Astrocyte (in vitro differentiated cells and primary cell): Measurements from ENCODE around the gene CMTM8. TPM values are rescaled to one million over a fixed set of nuclear protein-coding genes. Genes with fewer than 3 reads are reported as not detected.

ENCODE experiments used
- DNase-seq: peaks from one replicate; pipeline ENCODE4 v3.0.0-alpha.2; 2010; ENCODE audit warnings: low read depth
- FAIRE-seq: peaks from 2 replicates; lab custom pipeline; 2011; peaks lifted over from hg19 to GRCh38; lab: Jason Lieb, UNC
- H2AFZ ChIP-seq: 2 replicates; pipeline ENCODE4 v1.6.0; 2012; ENCODE audit warnings: low read depth, low read length, inconsistent platforms
- H3K27ac ChIP-seq: 2 replicates; pipeline ENCODE4 v1.5.1; 2011; ENCODE audit warnings: low read depth, low read length, inconsistent platforms
- H3K27me3 ChIP-seq: 2 replicates; pipeline ENCODE4 v1.6.0; 2011; ENCODE audit warnings: low read length, inconsistent platforms; ENCODE audit not compliant: insufficient read depth
- H3K36me3 ChIP-seq: 2 replicates; pipeline ENCODE4 v1.5.1; 2011; ENCODE audit warnings: low read length, inconsistent platforms; ENCODE audit not compliant: insufficient read depth
- H3K4me1 ChIP-seq: 2 replicates; pipeline ENCODE4 v1.5.1; 2011; ENCODE audit warnings: low read length, inconsistent platforms; ENCODE audit not compliant: insufficient read depth
- H3K4me2 ChIP-seq: 2 replicates; pipeline ENCODE4 v1.6.0; 2012; ENCODE audit warnings: low read length, inconsistent platforms
- H3K4me3 ChIP-seq: 2 replicates; pipeline ENCODE4 v1.5.1; 2011; ENCODE audit warnings: low read depth, mild to moderate bottlenecking, low read length, inconsistent platforms; ENCODE audit not compliant: insufficient read depth
- H3K79me2 ChIP-seq: 2 replicates; pipeline ENCODE4 v1.6.0; 2012; ENCODE audit warnings: mild to moderate bottlenecking, low read length, inconsistent platforms; ENCODE audit not compliant: insufficient read depth
- H3K9ac ChIP-seq: 2 replicates; pipeline ENCODE4 v1.6.0; 2012; ENCODE audit warnings: mild to moderate bottlenecking, low read length, inconsistent platforms
- H3K9me3 ChIP-seq: 2 replicates; pipeline ENCODE4 v1.5.1; 2012; ENCODE audit warnings: low read depth, mild to moderate bottlenecking, low read length, inconsistent platforms; ENCODE audit not compliant: insufficient read depth
- H4K20me1 ChIP-seq: 2 replicates; pipeline ENCODE4 v1.6.0; 2012; ENCODE audit warnings: low read length, inconsistent platforms; ENCODE audit not compliant: insufficient read depth
- H3K27ac Mint-ChIP-seq: one replicate; pipeline ENCODE4 v1.8.0; 2021; ENCODE audit warnings: mild to moderate bottlenecking, mixed read lengths; ENCODE audit not compliant: unreplicated experiment
- H3K27me3 Mint-ChIP-seq: one replicate; pipeline ENCODE4 v1.8.0; 2021; ENCODE audit warnings: low read depth, mixed read lengths; ENCODE audit not compliant: unreplicated experiment
- H3K36me3 Mint-ChIP-seq: one replicate; pipeline ENCODE4 v1.8.0; 2021; ENCODE audit warnings: low read depth, mixed read lengths; ENCODE audit not compliant: unreplicated experiment
- H3K4me1 Mint-ChIP-seq: one replicate; pipeline ENCODE4 v1.8.0; 2021; ENCODE audit warnings: low read depth, mixed read lengths; ENCODE audit not compliant: unreplicated experiment
- H3K4me3 Mint-ChIP-seq: one replicate; pipeline ENCODE4 v1.8.0; 2021; ENCODE audit warnings: mild to moderate bottlenecking, moderate library complexity, mixed read lengths; ENCODE audit not compliant: unreplicated experiment
- H3K9me3 Mint-ChIP-seq: one replicate; pipeline ENCODE4 v1.8.0; 2021; ENCODE audit warnings: mild to moderate bottlenecking, mixed read lengths; ENCODE audit not compliant: unreplicated experiment
- CTCF ChIP-seq: IDR thresholded peaks from 2 replicates; pipeline ENCODE4 v1.5.1; 2011; ENCODE audit warnings: low read depth, mild to moderate bottlenecking, inconsistent platforms, low read length, moderate library complexity; ENCODE audit not compliant: insufficient read depth
- EZH2 ChIP-seq: IDR thresholded peaks from 2 replicates; pipeline ENCODE4 v1.6.1; 2012; ENCODE audit warnings: mild to moderate bottlenecking, low read length, inconsistent platforms; ENCODE audit not compliant: insufficient read depth
- total RNA-seq: library from RNA; stranded (reverse); gene quantifications from 2 replicates; pipeline ENCODE4 v1.2.1, GENCODE V29; 2021

Gene CMTM8
- total RNA-seq, 1 donor from 2014 or later: 1.6 TPM

- Histone ChIP-seq H4K20me1 (no peaks in the 10 kb centered on the region), H3K27me3 (peaks cover 6% of the 10 kb centered on the region), H3K4me2 (no peak overlapping the region), H3K4me3 (no peak overlapping the region), H3K9ac (no peak overlapping the region), H3K36me3 (no peaks in the 10 kb centered on the region), H2AFZ (no peak overlapping the region), H3K27ac (no peak overlapping the region), H3K9me3 (no peaks in the 10 kb centered on the region), H3K4me1 (no peaks in the 10 kb centered on the region), H3K79me2 (no peaks in the 10 kb centered on the region)
- Mint-ChIP-seq H3K4me3 (no peak overlapping the region), H3K27me3 (no peaks in the 10 kb centered on the region), H3K36me3 (no peaks in the 10 kb centered on the region), H3K4me1 (peaks cover 3% of the 10 kb centered on the region), H3K27ac (no peak overlapping the region), H3K9me3 (no peaks in the 10 kb centered on the region)
- FAIRE-seq (no peak), DNase-seq (no peak)
- TF ChIP-seq CTCF (no peak), EZH2 (no peak)
Measured at GRCh38 chr3:32208447-32208846, 30.0 kb upstream of the CMTM8 start.

GRCh38 chr3:32215185-32215584, 23.3 kb upstream of the CMTM8 start:
- no peak for FAIRE-seq
- Histone ChIP-seq H3K36me3 (no peaks in the 10 kb centered on the region), H4K20me1 (no peaks in the 10 kb centered on the region), H3K9me3 (no peaks in the 10 kb centered on the region), H3K4me2 (no peak overlapping the region), H3K4me1 (no peaks in the 10 kb centered on the region), H3K9ac (no peak overlapping the region), H3K79me2 (no peaks in the 10 kb centered on the region), H3K27me3 (no peaks in the 10 kb centered on the region), H3K27ac (no peak overlapping the region), H3K4me3 (no peak overlapping the region), H2AFZ (no peak overlapping the region)
- no peak for DNase-seq
- Mint-ChIP-seq H3K27ac (no peak overlapping the region), H3K9me3 (peaks cover 5% of the 10 kb centered on the region), H3K27me3 (peaks cover 3% of the 10 kb centered on the region), H3K4me3 (no peak overlapping the region), H3K36me3 (no peaks in the 10 kb centered on the region), H3K4me1 (no peaks in the 10 kb centered on the region)
- TF ChIP-seq EZH2 (no peak), CTCF (no peak)

- Mint-ChIP-seq H3K36me3 (no peaks in the 10 kb centered on the region), H3K27me3 (peaks cover 3% of the 10 kb centered on the region), H3K4me1 (no peaks in the 10 kb centered on the region), H3K4me3 (no peak overlapping the region), H3K27ac (no peak overlapping the region), H3K9me3 (peaks cover 5% of the 10 kb centered on the region)
- no peaks in the 10 kb centered on the region for H3K36me3 ChIP-seq
- H3K4me2 ChIP-seq: no peak overlapping the region
- H3K4me3 ChIP-seq: no peak overlapping the region
- H3K79me2 ChIP-seq: no peaks in the 10 kb centered on the region
- no peaks in the 10 kb centered on the region for H3K9me3 ChIP-seq
- H3K27me3 ChIP-seq: no peaks in the 10 kb centered on the region
- H2AFZ ChIP-seq: no peak overlapping the region
- TF ChIP-seq EZH2: no peak
- TF ChIP-seq CTCF: no peak
- no peak overlapping the region for H3K27ac ChIP-seq
- no peak for DNase-seq
- H4K20me1 ChIP-seq: no peaks in the 10 kb centered on the region
- no peak for FAIRE-seq
- no peak overlapping the region for H3K9ac ChIP-seq
- no peaks in the 10 kb centered on the region for H3K4me1 ChIP-seq
Measured at GRCh38 chr3:32216172-32216783, 22.2 kb upstream of the CMTM8 start.
